ENCODE measurements around the gene C16orf82.

DNA sequence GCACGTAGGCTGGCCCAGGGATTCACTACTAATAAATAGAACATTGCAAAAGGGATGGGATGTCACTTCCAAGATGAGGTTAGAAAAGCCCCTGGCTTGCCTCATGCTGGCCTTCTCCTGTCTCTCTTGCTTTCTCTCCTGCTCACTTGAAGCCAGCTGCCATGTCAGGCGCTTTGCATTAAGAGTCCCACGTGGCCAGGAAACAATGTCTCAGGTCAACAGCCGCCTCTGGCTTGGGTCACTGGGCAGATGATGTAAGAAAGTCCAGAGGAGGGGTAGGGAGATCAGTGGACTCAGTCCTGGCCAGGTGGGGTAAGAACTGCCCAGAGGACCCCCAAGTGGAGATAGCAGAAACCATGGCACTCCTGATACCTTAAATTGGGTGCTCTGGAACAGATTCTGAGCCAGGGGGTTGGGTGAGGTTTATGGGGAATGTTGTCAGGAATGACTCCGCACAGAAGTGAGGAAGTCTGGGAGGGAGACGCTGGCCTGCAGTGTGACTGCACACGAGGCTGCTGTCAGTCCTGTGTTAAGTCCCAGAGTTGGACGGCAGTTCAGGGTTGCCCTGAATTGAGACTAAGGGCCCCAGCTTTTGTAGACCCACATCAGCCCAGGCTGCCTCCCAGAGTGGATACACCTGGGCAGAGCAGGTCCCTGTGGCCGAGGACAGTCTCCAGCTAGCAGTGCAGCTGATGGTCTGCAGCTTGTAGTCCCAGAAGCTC, 17.7 kb downstream of the C16orf82 start:
- TF ChIP-seq, protein P1, sequence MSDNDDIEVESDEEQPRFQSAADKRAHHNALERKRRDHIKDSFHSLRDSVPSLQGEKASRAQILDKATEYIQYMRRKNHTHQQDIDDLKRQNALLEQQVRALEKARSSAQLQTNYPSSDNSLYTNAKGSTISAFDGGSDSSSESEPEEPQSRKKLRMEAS (IDR thresholded peaks at IDR 0.05; ENCODE audit: low read depth): no peak
- TF ChIP-seq, protein P2, sequence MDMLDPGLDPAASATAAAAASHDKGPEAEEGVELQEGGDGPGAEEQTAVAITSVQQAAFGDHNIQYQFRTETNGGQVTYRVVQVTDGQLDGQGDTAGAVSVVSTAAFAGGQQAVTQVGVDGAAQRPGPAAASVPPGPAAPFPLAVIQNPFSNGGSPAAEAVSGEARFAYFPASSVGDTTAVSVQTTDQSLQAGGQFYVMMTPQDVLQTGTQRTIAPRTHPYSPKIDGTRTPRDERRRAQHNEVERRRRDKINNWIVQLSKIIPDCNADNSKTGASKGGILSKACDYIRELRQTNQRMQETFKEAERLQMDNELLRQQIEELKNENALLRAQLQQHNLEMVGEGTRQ (IDR thresholded peaks at IDR 0.05; ENCODE audit: borderline replicate concordance, low read depth, low read length): no peak
- TF ChIP-seq TAF1 (IDR thresholded peaks at IDR 0.05; ENCODE audit: borderline replicate concordance, low read depth, low read length): no peak
- no peak for TF ChIP-seq SIN3A (IDR thresholded peaks at IDR 0.05; ENCODE audit: borderline replicate concordance, low read depth, low read length)
- TF ChIP-seq, protein P3, sequence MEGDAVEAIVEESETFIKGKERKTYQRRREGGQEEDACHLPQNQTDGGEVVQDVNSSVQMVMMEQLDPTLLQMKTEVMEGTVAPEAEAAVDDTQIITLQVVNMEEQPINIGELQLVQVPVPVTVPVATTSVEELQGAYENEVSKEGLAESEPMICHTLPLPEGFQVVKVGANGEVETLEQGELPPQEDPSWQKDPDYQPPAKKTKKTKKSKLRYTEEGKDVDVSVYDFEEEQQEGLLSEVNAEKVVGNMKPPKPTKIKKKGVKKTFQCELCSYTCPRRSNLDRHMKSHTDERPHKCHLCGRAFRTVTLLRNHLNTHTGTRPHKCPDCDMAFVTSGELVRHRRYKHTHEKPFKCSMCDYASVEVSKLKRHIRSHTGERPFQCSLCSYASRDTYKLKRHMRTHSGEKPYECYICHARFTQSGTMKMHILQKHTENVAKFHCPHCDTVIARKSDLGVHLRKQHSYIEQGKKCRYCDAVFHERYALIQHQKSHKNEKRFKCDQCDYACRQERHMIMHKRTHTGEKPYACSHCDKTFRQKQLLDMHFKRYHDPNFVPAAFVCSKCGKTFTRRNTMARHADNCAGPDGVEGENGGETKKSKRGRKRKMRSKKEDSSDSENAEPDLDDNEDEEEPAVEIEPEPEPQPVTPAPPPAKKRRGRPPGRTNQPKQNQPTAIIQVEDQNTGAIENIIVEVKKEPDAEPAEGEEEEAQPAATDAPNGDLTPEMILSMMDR (IDR thresholded peaks at IDR 0.05): no peak
- TF ChIP-seq POLR2AphosphoS5 (IDR thresholded peaks at IDR 0.05; ENCODE audit: low read depth, low read length): no peak
- TF ChIP-seq, protein P4, sequence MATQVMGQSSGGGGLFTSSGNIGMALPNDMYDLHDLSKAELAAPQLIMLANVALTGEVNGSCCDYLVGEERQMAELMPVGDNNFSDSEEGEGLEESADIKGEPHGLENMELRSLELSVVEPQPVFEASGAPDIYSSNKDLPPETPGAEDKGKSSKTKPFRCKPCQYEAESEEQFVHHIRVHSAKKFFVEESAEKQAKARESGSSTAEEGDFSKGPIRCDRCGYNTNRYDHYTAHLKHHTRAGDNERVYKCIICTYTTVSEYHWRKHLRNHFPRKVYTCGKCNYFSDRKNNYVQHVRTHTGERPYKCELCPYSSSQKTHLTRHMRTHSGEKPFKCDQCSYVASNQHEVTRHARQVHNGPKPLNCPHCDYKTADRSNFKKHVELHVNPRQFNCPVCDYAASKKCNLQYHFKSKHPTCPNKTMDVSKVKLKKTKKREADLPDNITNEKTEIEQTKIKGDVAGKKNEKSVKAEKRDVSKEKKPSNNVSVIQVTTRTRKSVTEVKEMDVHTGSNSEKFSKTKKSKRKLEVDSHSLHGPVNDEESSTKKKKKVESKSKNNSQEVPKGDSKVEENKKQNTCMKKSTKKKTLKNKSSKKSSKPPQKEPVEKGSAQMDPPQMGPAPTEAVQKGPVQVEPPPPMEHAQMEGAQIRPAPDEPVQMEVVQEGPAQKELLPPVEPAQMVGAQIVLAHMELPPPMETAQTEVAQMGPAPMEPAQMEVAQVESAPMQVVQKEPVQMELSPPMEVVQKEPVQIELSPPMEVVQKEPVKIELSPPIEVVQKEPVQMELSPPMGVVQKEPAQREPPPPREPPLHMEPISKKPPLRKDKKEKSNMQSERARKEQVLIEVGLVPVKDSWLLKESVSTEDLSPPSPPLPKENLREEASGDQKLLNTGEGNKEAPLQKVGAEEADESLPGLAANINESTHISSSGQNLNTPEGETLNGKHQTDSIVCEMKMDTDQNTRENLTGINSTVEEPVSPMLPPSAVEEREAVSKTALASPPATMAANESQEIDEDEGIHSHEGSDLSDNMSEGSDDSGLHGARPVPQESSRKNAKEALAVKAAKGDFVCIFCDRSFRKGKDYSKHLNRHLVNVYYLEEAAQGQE (IDR thresholded peaks at IDR 0.05; ENCODE audit: low read depth, low read length): no peak
- no peak for TF ChIP-seq EP300 (IDR thresholded peaks at IDR 0.05; ENCODE audit: borderline replicate concordance in 1 of 2, low read depth in 1 of 2, low read length in 1 of 2)
- TF ChIP-seq FOXJ3 (CRISPR knock-in tag; IDR thresholded peaks at IDR 0.05): no peak
- no peak for TF ChIP-seq MXI1 (IDR thresholded peaks at IDR 0.05; ENCODE audit: low read depth, low read length)
